Neuronal stem cell (in vitro differentiated cells): ENCODE results near the gene NT5C3B.
A peak's percentile ranks its signal among the peaks of the same experiment; 100 is the strongest.

ENCODE experiments used
- DNase-seq: peaks from one replicate; pipeline ENCODE4 v3.0.0-alpha.2; 2013; ENCODE audit warnings: low spot score
- H2AFZ ChIP-seq: one replicate; pipeline ENCODE4 v1.6.1; 2013; ENCODE audit warnings: mild to moderate bottlenecking, low read length, inconsistent platforms
- H2AK5ac ChIP-seq: 2 replicates; pipeline ENCODE4 v1.6.1; 2013; ENCODE audit warnings: low read depth, mild to moderate bottlenecking, inconsistent platforms, low read length, moderate library complexity, mixed read lengths
- H2BK120ac ChIP-seq: 2 replicates; pipeline ENCODE4 v1.6.1; 2013; ENCODE audit warnings: low read depth, mild to moderate bottlenecking, inconsistent platforms, low read length, moderate library complexity, mixed read lengths
- H2BK12ac ChIP-seq: one replicate; pipeline ENCODE4 v1.6.1; 2013; ENCODE audit warnings: low read length, inconsistent platforms
- H2BK15ac ChIP-seq: 2 replicates; pipeline ENCODE4 v1.6.1; 2013; ENCODE audit warnings: mild to moderate bottlenecking, low read length, inconsistent platforms, mixed read lengths
- H2BK5ac ChIP-seq: one replicate; pipeline ENCODE4 v1.6.1; 2013; ENCODE audit warnings: inconsistent platforms, mild to moderate bottlenecking, low read length, moderate library complexity
- H3K14ac ChIP-seq: one replicate; pipeline ENCODE4 v1.6.1; 2013; ENCODE audit warnings: low read length, inconsistent platforms
- H3K18ac ChIP-seq: 2 replicates; pipeline ENCODE4 v1.6.1; 2013; ENCODE audit warnings: low read length, inconsistent platforms
- H3K23ac ChIP-seq: 2 replicates; pipeline ENCODE4 v1.6.1; 2013; ENCODE audit warnings: low read depth, mild to moderate bottlenecking, mixed read lengths, low read length, inconsistent platforms; ENCODE audit not compliant: poor library complexity
- H3K27ac ChIP-seq: replicated peaks from 3 replicates; pipeline ENCODE4 v1.5.1; 2013; ENCODE audit warnings: low read length, inconsistent platforms
- H3K27me3 ChIP-seq, 3 experiments: 2 replicates each; pipeline ENCODE4 v1.6.1; 2013; ENCODE audit warnings: low read length in 3 of 3, mild to moderate bottlenecking in 2 of 3, inconsistent platforms in 1 of 3, low read depth in 1 of 3, mixed read lengths in 1 of 3, moderate library complexity in 1 of 3; ENCODE audit not compliant: control insufficient read depth in 3 of 3, insufficient read depth in 3 of 3
- H3K36me3 ChIP-seq, 2 donors: replicated peaks in 1 of 2; 2 replicates each; pipeline ENCODE4 v1.6.1; 2013; ENCODE audit warnings: low read length in 2 of 2; ENCODE audit not compliant: control insufficient read depth in 2 of 2, insufficient read depth in 2 of 2
- H3K4ac ChIP-seq: 2 replicates; pipeline ENCODE4 v1.6.1; 2013; ENCODE audit warnings: inconsistent platforms, mild to moderate bottlenecking, low read length, moderate library complexity
- H3K4me1 ChIP-seq, 2 donors: 1 replicate in 1 of 2; 2 replicates in 1 of 2; pipeline ENCODE4 v1.6.1; 2013; ENCODE audit warnings: low read length in 2 of 2, low read depth in 1 of 2; ENCODE audit not compliant: control insufficient read depth in 2 of 2, insufficient read depth in 1 of 2
- H3K4me2 ChIP-seq: one replicate; pipeline ENCODE4 v1.6.1; 2013; ENCODE audit warnings: mild to moderate bottlenecking, low read length, inconsistent platforms; ENCODE audit not compliant: insufficient read depth, poor library complexity, severe bottlenecking
- H3K4me3 ChIP-seq, 2 donors: 2 replicates each; pipeline ENCODE4 v1.5.1; 2013; ENCODE audit warnings: low read length in 2 of 2, mild to moderate bottlenecking in 2 of 2, inconsistent platforms in 1 of 2, moderate library complexity in 1 of 2
- H3K79me1 ChIP-seq: one replicate; pipeline ENCODE4 v1.6.1; 2013; ENCODE audit warnings: low read depth, mild to moderate bottlenecking, inconsistent platforms, low read length, moderate library complexity
- H3K9ac ChIP-seq: one replicate; pipeline ENCODE4 v1.6.1; 2013; ENCODE audit warnings: mild to moderate bottlenecking, low read depth, low read length, inconsistent platforms; ENCODE audit not compliant: poor library complexity
- H3K9me3 ChIP-seq, 2 donors: replicated peaks in 1 of 2; 2 replicates each; pipeline versions ENCODE3 to v1.6.1; 2013; ENCODE audit warnings: low read length in 2 of 2, mild to moderate bottlenecking in 2 of 2, inconsistent platforms in 1 of 2, low read depth in 1 of 2, mixed read lengths in 1 of 2, moderate library complexity in 1 of 2; ENCODE audit not compliant: control insufficient read depth in 2 of 2, insufficient read depth in 1 of 2
- H4K8ac ChIP-seq: one replicate; pipeline ENCODE4 v1.6.1; 2013; ENCODE audit warnings: low read depth, mild to moderate bottlenecking, inconsistent platforms, low read length, moderate library complexity
- H4K91ac ChIP-seq: one replicate; pipeline ENCODE4 v1.6.1; 2013; ENCODE audit warnings: low read length, low read depth, mild to moderate bottlenecking, inconsistent platforms; ENCODE audit not compliant: poor library complexity
- WGBS, 2 donors: extraction: QIAGEN DNeasy Blood & Tissue Kit; methylation state at CpG; one replicate each; pipeline ENCODE4 v1.1.7; 2013; ENCODE audit warnings: missing lambda C conversion rate in 2 of 2, mixed read lengths in 1 of 2; ENCODE audit not compliant: insufficient read length in 2 of 2, insufficient replicate concordance in 1 of 2; ENCODE audit errors: extremely low coverage in 2 of 2; 5-methylcytosine and 5-hydroxymethylcytosine counted together

NT5C3B gene

DNA sequence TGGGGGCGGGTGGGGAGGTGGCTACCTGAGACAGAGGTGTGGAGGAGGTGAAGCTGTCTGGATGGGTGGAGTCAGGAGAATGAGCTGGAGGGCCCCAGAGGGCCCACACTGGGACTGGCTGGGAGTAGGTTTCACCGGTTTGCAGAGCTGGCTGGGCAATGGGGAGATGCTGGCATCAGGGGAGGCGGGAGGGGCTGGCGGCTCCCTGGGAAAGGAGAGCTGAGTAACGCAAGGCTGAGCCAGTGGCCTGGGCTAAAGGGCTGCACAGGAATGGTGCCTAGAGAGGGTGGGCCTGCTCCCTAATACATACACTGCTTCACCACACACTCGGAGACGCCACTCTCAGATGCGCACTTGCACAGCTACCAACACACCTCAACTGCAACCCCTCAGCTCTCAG, 36.7 kb downstream of the NT5C3B start:
- Histone ChIP-seq H3K36me3 (peaks cover 8 to 11% of the 10 kb centered on the region in 2 donors), H3K4ac (no peak overlapping the region), H4K8ac (no peak overlapping the region), H2AFZ (no peak overlapping the region), H3K27ac (no peak overlapping the region), H2AK5ac (peak overlapping the region; percentile 53), H3K79me1 (peaks cover 4% of the 10 kb centered on the region), H2BK120ac (no peak overlapping the region), H3K14ac (peak overlapping the region; percentile 47), H2BK5ac (no peak overlapping the region), H3K4me3 (no peak overlapping the region), H3K9me3 (no peaks in the 10 kb centered on the region), H3K23ac (peak overlapping the region; percentile 73), H4K91ac (no peak overlapping the region), H3K18ac (peak overlapping the region; percentile 5), H3K27me3 (no peaks in the 10 kb centered on the region), H2BK15ac (peak overlapping the region; percentile 55), H2BK12ac (no peak overlapping the region), H3K4me1 (peaks cover 11% of the 10 kb centered on the region in 2 donors), H3K9ac (no peak overlapping the region), H3K4me2 (no peak overlapping the region)
- WGBS, 2 donors = no CpG with 5 or more reads among the region's 8 CpGs
- no peak for DNase-seq

DNA sequence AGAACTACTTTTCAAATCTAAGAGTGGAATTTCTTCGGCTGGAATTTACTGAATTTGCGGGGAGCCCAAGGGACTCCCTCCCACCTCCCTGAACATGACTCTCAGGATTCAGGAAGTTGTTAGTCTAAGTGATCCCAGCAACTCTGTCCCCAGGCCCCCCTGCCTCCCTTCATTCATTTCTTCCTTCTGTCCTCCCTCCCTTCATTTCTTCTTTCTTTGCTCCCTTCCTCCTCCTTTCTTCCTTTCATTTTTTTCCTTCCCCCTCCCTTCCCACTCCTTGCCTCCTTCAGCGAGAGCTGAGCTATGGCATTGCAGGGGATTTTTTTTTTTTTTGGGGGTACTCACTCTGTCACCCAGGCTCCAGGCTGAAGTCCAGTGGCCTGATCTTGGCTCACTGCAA, 38.7 kb downstream of the NT5C3B start:
- H2BK15ac ChIP-seq = no peak overlapping the region
- no peak overlapping the region for H3K18ac ChIP-seq
- H3K79me1 ChIP-seq = no peaks in the 10 kb centered on the region
- no peak overlapping the region for H3K27ac ChIP-seq
- H3K4me2 ChIP-seq = no peak overlapping the region
- WGBS, 2 donors = no CpG with 5 or more reads among the region's 3 CpGs
- H3K9ac ChIP-seq = no peak overlapping the region
- no peaks in the 10 kb centered on the region for H3K9me3 ChIP-seq
- no peaks in the 10 kb centered on the region for H3K27me3 ChIP-seq
- no peak overlapping the region for H3K23ac ChIP-seq
- DNase-seq = no peak
- H3K4me3 ChIP-seq = no peak overlapping the region
- H2BK12ac ChIP-seq = no peak overlapping the region
- no peak overlapping the region for H2AFZ ChIP-seq
- H3K4me1 ChIP-seq = peaks cover 29 to 30% of the 10 kb centered on the region in 2 donors
- no peak overlapping the region for H2AK5ac ChIP-seq
- no peak overlapping the region for H4K8ac ChIP-seq
- no peak overlapping the region for H2BK5ac ChIP-seq
- peaks cover 4 to 5% of the 10 kb centered on the region in 2 donors for H3K36me3 ChIP-seq
- H2BK120ac ChIP-seq = no peak overlapping the region
- no peak overlapping the region for H3K4ac ChIP-seq
- no peak overlapping the region for H4K91ac ChIP-seq
- H3K14ac ChIP-seq = no peak overlapping the region

DNA sequence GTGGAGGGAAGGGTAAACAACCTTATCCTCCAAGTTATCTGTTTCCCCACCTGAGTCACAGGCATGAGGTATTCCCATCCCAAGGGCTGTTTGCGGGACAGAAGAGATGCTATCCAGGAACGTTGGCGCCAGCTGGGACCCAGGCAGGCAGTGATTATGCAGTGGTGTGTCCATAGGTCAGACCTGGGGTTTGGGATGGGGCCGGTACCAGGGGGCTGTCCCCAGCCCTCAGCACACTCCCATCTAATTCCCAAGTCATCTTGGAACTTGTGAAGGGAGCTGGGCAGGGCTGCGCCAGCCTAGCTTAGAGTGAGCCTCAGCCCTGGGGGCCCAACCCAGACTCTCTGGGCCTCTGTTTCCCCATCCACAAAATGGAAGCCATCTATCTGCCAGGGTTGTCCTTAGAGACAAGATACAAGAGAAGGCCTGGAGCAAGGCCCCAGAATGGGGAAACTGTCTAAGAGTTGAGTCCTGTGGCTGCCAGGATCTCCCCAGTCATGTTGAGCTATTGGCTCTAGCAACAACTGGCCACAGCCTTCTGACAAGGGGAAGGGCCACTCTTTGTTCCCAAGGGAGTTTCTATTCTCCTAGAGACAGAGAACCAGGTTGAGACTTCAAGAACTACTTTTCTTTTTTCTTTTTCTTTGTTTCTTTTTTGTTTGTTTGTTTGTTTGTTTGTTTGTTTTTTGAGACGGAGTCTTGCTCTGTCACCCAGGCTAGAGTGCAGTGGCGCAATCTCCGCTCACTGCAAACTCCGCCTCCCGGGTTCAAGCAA, 39.7 kb downstream of the NT5C3B start:
- no CpG with 5 or more reads among the region's 10 CpGs for WGBS, 2 donors
- Histone ChIP-seq H4K91ac (no peak overlapping the region), H4K8ac (no peak overlapping the region)

DNA sequence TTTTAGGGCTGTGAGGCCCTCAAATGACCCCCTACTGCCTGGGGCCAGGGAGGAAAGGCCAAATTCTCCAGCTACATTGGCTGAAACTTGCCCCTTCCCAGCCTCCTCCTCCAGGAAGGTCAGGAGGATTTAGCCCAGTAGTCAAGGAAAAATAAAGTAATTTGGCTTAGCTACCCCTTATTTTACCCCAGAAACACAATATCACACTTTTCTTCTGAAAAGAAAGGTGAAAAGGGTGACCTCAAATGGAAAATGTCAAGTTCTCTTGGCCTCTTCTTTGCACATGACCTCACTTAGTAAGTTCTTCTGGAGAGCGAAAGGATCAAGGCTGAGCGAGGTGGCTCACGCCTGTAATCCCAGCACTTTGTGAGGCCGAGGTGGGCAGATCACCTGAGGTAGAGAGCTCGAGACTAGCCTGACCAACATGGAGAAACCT, 41.5 kb downstream of the NT5C3B start:
- Histone ChIP-seq H3K4me2 (no peak overlapping the region), H2AFZ (no peak overlapping the region), H2BK12ac (no peak overlapping the region), H3K4ac (no peak overlapping the region), H3K36me3 (no peaks in the 10 kb centered on the region), H2BK5ac (no peak overlapping the region), H2BK120ac (no peak overlapping the region), H2AK5ac (no peak overlapping the region), H3K9me3 (peaks cover 0 to 1% of the 10 kb centered on the region in 2 donors), H3K14ac (no peak overlapping the region), H3K4me3 (no peak overlapping the region), H3K18ac (no peak overlapping the region), H4K91ac (no peak overlapping the region), H2BK15ac (no peak overlapping the region), H3K23ac (no peak overlapping the region), H3K27ac (no peak overlapping the region), H3K4me1 (peaks cover 22% of the 10 kb centered on the region in 2 donors), H3K79me1 (no peaks in the 10 kb centered on the region), H4K8ac (no peak overlapping the region), H3K9ac (no peak overlapping the region), H3K27me3 (no peaks in the 10 kb centered on the region)
- DNase-seq = no peak
- no CpG with 5 or more reads among the region's 5 CpGs for WGBS, 2 donors

More for the DNA sequence above, 39.7 kb downstream of the NT5C3B start:
- Histone ChIP-seq H3K4ac (no peak overlapping the region), H3K4me1 (peaks cover 30 to 31% of the 10 kb centered on the region in 2 donors), H3K23ac (no peak overlapping the region), H3K36me3 (no peaks in the 10 kb centered on the region), H2BK15ac (no peak overlapping the region), H3K79me1 (no peaks in the 10 kb centered on the region), H2AFZ (no peak overlapping the region), H2AK5ac (no peak overlapping the region), H3K18ac (no peak overlapping the region), H2BK12ac (no peak overlapping the region), H2BK5ac (no peak overlapping the region), H3K14ac (no peak overlapping the region), H3K27me3 (no peaks in the 10 kb centered on the region), H3K27ac (no peak overlapping the region), H3K9ac (no peak overlapping the region), H3K9me3 (no peaks in the 10 kb centered on the region), H3K4me3 (no peak overlapping the region), H2BK120ac (no peak overlapping the region), H3K4me2 (no peak overlapping the region)
- DNase-seq = no peak
